SK-N-SH treated with all-trans-retinoic acid at 6 μM for 48 hours (cell line): Measurements from ENCODE around the gene CLEC16A.

Experiments
- ATAC-seq: fragments of 200-7000 bp; cut with Tn5 transposase; 3 replicates; pipeline ENCODE4 v1.9.1; 2020; ENCODE audit warnings: mild to moderate bottlenecking, moderate library complexity
- ARNTL ChIP-seq: fragments of 450-650 bp; formaldehyde crosslinking; IDR thresholded peaks from 2 replicates; pipeline ENCODE4 v1.5.0; 2020; ENCODE audit warnings: low read depth, mild to moderate bottlenecking, moderate library complexity, borderline replicate concordance
- BACH2 ChIP-seq: fragments of 250-450 bp; sonication (Bioruptor Pico); IDR thresholded peaks from 2 replicates; pipeline ENCODE4 v1.9.0; 2021; ENCODE audit warnings: mild to moderate bottlenecking, borderline replicate concordance
- CSDC2 ChIP-seq: fragments of 250-450 bp; sonication (Bioruptor Pico); IDR thresholded peaks from 2 replicates; pipeline ENCODE4 v1.5.0; 2020; ENCODE audit warnings: mild to moderate bottlenecking, moderate library complexity
- ESRRG ChIP-seq: fragments of 250-450 bp; sonication (Bioruptor Pico); IDR thresholded peaks from 2 replicates; pipeline ENCODE4 v1.6.1; 2021; ENCODE audit warnings: mild to moderate bottlenecking
- GLIS3 ChIP-seq: fragments of 250-450 bp; sonication (Bioruptor Pico); IDR thresholded peaks from 2 replicates; pipeline ENCODE4 v1.5.0; 2020; ENCODE audit warnings: mild to moderate bottlenecking, moderate library complexity
- ISL1 ChIP-seq: fragments of 250-450 bp; sonication (Bioruptor Pico); IDR thresholded peaks from 2 replicates; pipeline ENCODE4 v2.1.2; 2022; ENCODE audit warnings: mild to moderate bottlenecking, moderate library complexity
- OSR1 ChIP-seq: fragments of 250-450 bp; sonication (Bioruptor Pico); IDR thresholded peaks from 2 replicates; pipeline ENCODE4 v1.8.0; 2022; ENCODE audit warnings: moderate library complexity, mild to moderate bottlenecking, inconsistent platforms
- PPARA ChIP-seq: fragments of 250-450 bp; sonication (Bioruptor Pico); IDR thresholded peaks from 2 replicates; pipeline ENCODE4 v1.5.0; 2020; ENCODE audit warnings: mild to moderate bottlenecking, borderline replicate concordance
- RARB ChIP-seq: fragments of 250-450 bp; sonication (Bioruptor Pico); IDR thresholded peaks from 2 replicates; pipeline ENCODE4 v1.8.0; 2021; ENCODE audit warnings: mild to moderate bottlenecking, moderate library complexity
- SNAI2 ChIP-seq: fragments of 250-450 bp; sonication (Bioruptor Pico); IDR thresholded peaks from 2 replicates; pipeline ENCODE4 v1.5.0; 2020; ENCODE audit warnings: mild to moderate bottlenecking, moderate library complexity
- TCF4 ChIP-seq: fragments of 250-450 bp; sonication (Bioruptor Pico); IDR thresholded peaks from 2 replicates; pipeline ENCODE4 v1.8.0; 2021; ENCODE audit warnings: mild to moderate bottlenecking, moderate library complexity, borderline replicate concordance
- TOX ChIP-seq: fragments of 250-450 bp; sonication (Bioruptor Pico); IDR thresholded peaks from 2 replicates; pipeline ENCODE4 v1.8.0; 2021; ENCODE audit warnings: mild to moderate bottlenecking, moderate library complexity, borderline replicate concordance
- ZC3H10 ChIP-seq: fragments of 250-450 bp; sonication (Bioruptor Pico); IDR thresholded peaks from 2 replicates; pipeline ENCODE4 v1.5.1; 2021; ENCODE audit warnings: mild to moderate bottlenecking, moderate library complexity
- ZFP3 ChIP-seq: fragments of 250-450 bp; sonication (Bioruptor Pico); IDR thresholded peaks from 2 replicates; pipeline ENCODE4 v1.5.0; 2020; ENCODE audit warnings: mild to moderate bottlenecking, moderate library complexity
- ZNF565 ChIP-seq: fragments of 450-650 bp; formaldehyde crosslinking; conservative IDR thresholded peaks from 2 replicates; pipeline ENCODE4 v1.5.0; 2020; ENCODE audit warnings: low read depth, mild to moderate bottlenecking, moderate library complexity
- ZNF70 ChIP-seq: fragments of 450-650 bp; formaldehyde crosslinking; IDR thresholded peaks from 2 replicates; pipeline ENCODE4 v1.5.0; 2020; ENCODE audit warnings: mild to moderate bottlenecking, moderate library complexity
- ZNF8 ChIP-seq: fragments of 450-650 bp; formaldehyde crosslinking; IDR thresholded peaks from 2 replicates; pipeline ENCODE4 v1.5.0; 2020; ENCODE audit warnings: mild to moderate bottlenecking, moderate library complexity
- TF ChIP-seq, protein P1 (sequence below): fragments of 250-450 bp; sonication (Bioruptor Pico); IDR thresholded peaks from 2 replicates; pipeline ENCODE4 v1.8.0; 2021; ENCODE audit warnings: low read depth, mild to moderate bottlenecking, moderate library complexity, borderline replicate concordance
- TF ChIP-seq, protein P2 (sequence below): fragments of 250-450 bp; sonication (Bioruptor Pico); IDR thresholded peaks from 2 replicates; pipeline ENCODE4 v1.8.0; 2020; ENCODE audit warnings: mild to moderate bottlenecking, moderate library complexity, borderline replicate concordance
- TF ChIP-seq, protein P3 (sequence below): fragments of 250-450 bp; sonication (Bioruptor Pico); IDR thresholded peaks from 2 replicates; pipeline ENCODE4 v1.5.1; 2020; ENCODE audit warnings: low read depth, mild to moderate bottlenecking, moderate library complexity
- TF ChIP-seq, protein P4 (sequence below): fragments of 250-450 bp; sonication (Bioruptor Pico); IDR thresholded peaks from 2 replicates; pipeline ENCODE4 v1.5.0; 2020; ENCODE audit warnings: mild to moderate bottlenecking, moderate library complexity
- TF ChIP-seq, protein P5 (sequence below): fragments of 250-450 bp; sonication (Bioruptor Pico); IDR thresholded peaks from 2 replicates; pipeline ENCODE4 v1.5.1; 2021; ENCODE audit warnings: mild to moderate bottlenecking, moderate library complexity

The CLEC16A gene

DNA sequence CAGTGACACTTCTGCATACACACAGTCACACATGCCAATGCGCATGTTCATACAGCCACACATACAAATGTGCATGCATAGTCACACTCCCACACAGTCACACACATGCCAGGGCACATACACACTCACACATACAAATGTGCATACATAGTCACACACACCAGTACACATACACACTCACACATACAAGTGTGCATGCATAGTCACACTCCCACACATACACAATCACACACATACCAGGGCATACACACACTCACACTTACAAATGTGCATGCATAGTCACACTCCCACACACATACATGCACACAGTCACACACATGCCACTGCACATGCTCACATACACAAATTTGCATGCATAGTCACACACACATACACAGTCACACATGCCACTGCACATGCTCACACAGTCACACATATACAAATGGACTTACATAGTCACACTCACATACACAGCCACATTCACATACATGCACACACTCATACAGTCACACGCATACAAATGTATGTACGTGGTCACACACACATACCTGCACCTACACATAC is 227.5 kb downstream of the CLEC16A start:
- no peak for TF ChIP-seq ESRRG (CRISPR knock-in tag)
- TF ChIP-seq SNAI2, result no peak
- no peak for TF ChIP-seq CSDC2
- TF ChIP-seq ZNF565 (CRISPR knock-in tag), result no peak
- TF ChIP-seq TOX (CRISPR knock-in tag), result no peak
- no peak for TF ChIP-seq ZFP3 (CRISPR knock-in tag)
- TF ChIP-seq, protein P1, sequence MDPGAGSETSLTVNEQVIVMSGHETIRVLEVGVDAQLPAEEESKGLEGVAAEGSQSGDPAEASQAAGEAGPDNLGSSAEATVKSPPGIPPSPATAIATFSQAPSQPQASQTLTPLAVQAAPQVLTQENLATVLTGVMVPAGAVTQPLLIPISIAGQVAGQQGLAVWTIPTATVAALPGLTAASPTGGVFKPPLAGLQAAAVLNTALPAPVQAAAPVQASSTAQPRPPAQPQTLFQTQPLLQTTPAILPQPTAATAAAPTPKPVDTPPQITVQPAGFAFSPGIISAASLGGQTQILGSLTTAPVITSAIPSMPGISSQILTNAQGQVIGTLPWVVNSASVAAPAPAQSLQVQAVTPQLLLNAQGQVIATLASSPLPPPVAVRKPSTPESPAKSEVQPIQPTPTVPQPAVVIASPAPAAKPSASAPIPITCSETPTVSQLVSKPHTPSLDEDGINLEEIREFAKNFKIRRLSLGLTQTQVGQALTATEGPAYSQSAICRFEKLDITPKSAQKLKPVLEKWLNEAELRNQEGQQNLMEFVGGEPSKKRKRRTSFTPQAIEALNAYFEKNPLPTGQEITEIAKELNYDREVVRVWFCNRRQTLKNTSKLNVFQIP (CRISPR knock-in tag), result no peak
- no peak for TF ChIP-seq GLIS3 (CRISPR knock-in tag)
- TF ChIP-seq ZNF8, result no peak
- TF ChIP-seq, protein P2, sequence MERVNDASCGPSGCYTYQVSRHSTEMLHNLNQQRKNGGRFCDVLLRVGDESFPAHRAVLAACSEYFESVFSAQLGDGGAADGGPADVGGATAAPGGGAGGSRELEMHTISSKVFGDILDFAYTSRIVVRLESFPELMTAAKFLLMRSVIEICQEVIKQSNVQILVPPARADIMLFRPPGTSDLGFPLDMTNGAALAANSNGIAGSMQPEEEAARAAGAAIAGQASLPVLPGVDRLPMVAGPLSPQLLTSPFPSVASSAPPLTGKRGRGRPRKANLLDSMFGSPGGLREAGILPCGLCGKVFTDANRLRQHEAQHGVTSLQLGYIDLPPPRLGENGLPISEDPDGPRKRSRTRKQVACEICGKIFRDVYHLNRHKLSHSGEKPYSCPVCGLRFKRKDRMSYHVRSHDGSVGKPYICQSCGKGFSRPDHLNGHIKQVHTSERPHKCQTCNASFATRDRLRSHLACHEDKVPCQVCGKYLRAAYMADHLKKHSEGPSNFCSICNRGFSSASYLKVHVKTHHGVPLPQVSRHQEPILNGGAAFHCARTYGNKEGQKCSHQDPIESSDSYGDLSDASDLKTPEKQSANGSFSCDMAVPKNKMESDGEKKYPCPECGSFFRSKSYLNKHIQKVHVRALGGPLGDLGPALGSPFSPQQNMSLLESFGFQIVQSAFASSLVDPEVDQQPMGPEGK (CRISPR knock-in tag), result no peak
- TF ChIP-seq, protein P3, sequence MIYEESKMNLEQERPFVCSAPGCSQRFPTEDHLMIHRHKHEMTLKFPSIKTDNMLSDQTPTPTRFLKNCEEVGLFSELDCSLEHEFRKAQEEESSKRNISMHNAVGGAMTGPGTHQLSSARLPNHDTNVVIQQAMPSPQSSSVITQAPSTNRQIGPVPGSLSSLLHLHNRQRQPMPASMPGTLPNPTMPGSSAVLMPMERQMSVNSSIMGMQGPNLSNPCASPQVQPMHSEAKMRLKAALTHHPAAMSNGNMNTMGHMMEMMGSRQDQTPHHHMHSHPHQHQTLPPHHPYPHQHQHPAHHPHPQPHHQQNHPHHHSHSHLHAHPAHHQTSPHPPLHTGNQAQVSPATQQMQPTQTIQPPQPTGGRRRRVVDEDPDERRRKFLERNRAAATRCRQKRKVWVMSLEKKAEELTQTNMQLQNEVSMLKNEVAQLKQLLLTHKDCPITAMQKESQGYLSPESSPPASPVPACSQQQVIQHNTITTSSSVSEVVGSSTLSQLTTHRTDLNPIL (CRISPR knock-in tag), result no peak
- TF ChIP-seq BACH2 (CRISPR knock-in tag), result no peak
- TF ChIP-seq ZNF70 (CRISPR knock-in tag), result no peak
- no peak for TF ChIP-seq RARB
- TF ChIP-seq TCF4 (CRISPR knock-in tag), result no peak
- no peak for TF ChIP-seq ARNTL (CRISPR knock-in tag)
- TF ChIP-seq ZC3H10 (CRISPR knock-in tag), result no peak
- no peak for ATAC-seq

DNA sequence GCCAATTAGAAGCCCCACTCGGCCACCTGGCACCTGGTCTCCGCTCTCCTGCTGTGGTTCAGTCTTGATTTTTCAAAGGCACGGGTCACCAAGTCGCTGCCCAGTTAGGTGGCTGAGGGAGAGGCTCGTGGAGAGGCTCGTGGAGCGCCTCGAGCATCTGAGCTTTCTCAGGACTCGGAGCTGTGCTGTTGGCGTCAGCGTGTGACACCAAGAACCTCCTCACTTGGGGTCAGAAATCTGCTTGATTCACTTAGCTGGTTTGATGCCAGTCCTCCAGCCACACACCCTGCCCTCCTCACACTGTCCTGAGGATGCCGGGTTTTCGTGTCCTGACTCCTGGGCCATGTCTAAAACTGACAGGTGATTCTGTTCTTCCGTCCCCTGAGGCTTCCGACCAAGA is 229.1 kb downstream of the CLEC16A start:
- TF ChIP-seq, protein P3 (CRISPR knock-in tag), result no peak
- TF ChIP-seq, protein P1 (CRISPR knock-in tag), result no peak
- no peak for TF ChIP-seq OSR1 (CRISPR knock-in tag)
- no peak for TF ChIP-seq ISL1 (CRISPR knock-in tag)
- no peak for TF ChIP-seq TCF4 (CRISPR knock-in tag)
- no peak for TF ChIP-seq PPARA (CRISPR knock-in tag)
- TF ChIP-seq, protein P2 (CRISPR knock-in tag), result no peak
- no peak for ATAC-seq

DNA sequence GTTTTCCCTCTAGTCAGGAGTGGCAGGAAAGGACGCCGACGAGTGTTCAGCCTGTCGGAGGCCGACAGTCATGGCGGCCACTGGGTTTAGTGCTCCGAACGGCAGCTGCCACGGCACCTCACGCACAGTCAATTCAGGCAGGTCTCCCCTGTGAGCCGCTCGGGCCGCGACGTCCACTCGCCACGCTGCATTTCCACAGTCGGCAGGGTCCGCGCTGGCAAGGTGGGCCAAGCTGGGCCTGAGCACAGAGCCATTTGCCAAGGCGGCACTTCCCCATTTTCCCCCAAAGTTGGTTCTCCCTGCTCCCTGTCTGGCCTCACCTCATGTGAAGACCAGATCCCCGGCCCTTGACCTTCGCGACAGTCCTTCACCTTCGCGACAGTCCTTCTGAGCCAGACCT is 229.8 kb downstream of the CLEC16A start:
- no peak for ATAC-seq
- TF ChIP-seq ZC3H10 (CRISPR knock-in tag) (no peak), TOX (CRISPR knock-in tag) (no peak), ZNF8 (no peak), ARNTL (CRISPR knock-in tag) (no peak), BACH2 (CRISPR knock-in tag) (no peak), ISL1 (CRISPR knock-in tag) (no peak), ESRRG (CRISPR knock-in tag) (no peak), ZNF70 (CRISPR knock-in tag) (no peak)
- TF ChIP-seq, protein P4, sequence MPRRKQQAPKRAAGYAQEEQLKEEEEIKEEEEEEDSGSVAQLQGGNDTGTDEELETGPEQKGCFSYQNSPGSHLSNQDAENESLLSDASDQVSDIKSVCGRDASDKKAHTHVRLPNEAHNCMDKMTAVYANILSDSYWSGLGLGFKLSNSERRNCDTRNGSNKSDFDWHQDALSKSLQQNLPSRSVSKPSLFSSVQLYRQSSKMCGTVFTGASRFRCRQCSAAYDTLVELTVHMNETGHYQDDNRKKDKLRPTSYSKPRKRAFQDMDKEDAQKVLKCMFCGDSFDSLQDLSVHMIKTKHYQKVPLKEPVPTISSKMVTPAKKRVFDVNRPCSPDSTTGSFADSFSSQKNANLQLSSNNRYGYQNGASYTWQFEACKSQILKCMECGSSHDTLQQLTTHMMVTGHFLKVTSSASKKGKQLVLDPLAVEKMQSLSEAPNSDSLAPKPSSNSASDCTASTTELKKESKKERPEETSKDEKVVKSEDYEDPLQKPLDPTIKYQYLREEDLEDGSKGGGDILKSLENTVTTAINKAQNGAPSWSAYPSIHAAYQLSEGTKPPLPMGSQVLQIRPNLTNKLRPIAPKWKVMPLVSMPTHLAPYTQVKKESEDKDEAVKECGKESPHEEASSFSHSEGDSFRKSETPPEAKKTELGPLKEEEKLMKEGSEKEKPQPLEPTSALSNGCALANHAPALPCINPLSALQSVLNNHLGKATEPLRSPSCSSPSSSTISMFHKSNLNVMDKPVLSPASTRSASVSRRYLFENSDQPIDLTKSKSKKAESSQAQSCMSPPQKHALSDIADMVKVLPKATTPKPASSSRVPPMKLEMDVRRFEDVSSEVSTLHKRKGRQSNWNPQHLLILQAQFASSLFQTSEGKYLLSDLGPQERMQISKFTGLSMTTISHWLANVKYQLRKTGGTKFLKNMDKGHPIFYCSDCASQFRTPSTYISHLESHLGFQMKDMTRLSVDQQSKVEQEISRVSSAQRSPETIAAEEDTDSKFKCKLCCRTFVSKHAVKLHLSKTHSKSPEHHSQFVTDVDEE (CRISPR knock-in tag), result no peak
- TF ChIP-seq, protein P5, sequence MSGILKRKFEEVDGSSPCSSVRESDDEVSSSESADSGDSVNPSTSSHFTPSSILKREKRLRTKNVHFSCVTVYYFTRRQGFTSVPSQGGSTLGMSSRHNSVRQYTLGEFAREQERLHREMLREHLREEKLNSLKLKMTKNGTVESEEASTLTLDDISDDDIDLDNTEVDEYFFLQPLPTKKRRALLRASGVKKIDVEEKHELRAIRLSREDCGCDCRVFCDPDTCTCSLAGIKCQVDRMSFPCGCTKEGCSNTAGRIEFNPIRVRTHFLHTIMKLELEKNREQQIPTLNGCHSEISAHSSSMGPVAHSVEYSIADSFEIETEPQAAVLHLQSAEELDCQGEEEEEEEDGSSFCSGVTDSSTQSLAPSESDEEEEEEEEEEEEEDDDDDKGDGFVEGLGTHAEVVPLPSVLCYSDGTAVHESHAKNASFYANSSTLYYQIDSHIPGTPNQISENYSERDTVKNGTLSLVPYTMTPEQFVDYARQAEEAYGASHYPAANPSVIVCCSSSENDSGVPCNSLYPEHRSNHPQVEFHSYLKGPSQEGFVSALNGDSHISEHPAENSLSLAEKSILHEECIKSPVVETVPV, result no peak
